GM18508 (cell line): ENCODE results near the gene HS6ST1.
"Not testable (repeated sequence)": the region's sequence is repeated elsewhere in the genome, so short reads cannot be mapped to it uniquely, and the experiment has no call there.

Experiments
- ATAC-seq: cut with Tn5 transposase; IDR thresholded peaks from one replicate; pipeline ENCODE4 v1.9.1; 2021; ENCODE audit warnings: moderate number of reproducible peaks; ENCODE audit not compliant: insufficient read depth, unreplicated experiment

Gene HS6ST1

GRCh38 chr2:128271597-128271910 is 47.1 kb downstream of the HS6ST1 start:
- no peak for ATAC-seq

DNA sequence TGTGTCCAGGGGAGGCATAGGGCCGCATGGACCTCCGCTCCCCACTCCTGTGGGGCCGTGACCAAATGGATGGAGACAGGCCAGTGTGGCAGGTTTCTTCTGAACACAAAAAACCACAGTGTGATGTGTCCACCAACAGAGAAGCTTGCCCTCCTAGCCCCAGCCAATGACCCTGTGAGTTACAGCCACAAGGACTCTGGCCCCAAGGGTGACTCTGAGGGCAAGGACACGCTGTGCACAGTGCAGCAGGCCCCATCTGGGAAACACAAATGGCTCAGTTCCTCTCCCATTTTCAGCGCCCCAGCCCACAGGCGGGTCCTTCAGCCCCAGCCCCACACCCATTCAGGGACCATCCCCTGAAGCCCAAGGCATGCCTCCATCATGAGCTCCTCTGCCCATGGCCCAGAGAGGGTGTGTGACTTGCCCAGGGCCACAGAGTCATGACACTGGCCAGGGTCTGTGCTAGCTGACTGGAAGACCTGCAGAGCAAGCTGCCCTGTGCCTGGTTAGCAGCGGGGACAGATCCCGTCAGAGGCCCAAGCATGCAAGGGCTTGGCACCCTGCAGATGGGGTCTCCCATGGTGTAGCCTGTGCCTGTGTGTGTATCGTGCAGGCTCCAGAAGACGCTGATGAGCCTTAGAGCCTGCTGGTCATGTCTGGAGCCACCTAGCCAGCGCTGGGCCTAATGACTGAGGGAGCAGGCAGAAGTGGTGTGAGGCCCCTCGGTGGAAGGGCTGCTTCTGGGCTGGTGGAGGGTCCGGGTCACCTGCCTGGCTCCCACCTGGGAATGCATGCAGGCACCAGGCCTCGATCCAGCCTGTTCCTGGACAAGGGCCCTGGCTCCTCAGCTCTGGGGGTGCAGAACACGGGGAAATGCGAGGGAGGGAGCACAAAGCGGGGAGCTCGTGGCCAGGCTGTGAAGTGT is 47.7 kb downstream of the HS6ST1 start:
- ATAC-seq: no peak

- no peak for ATAC-seq
Measured at GRCh38 chr2:128269990-128270671, 48.5 kb downstream of the HS6ST1 start.

DNA sequence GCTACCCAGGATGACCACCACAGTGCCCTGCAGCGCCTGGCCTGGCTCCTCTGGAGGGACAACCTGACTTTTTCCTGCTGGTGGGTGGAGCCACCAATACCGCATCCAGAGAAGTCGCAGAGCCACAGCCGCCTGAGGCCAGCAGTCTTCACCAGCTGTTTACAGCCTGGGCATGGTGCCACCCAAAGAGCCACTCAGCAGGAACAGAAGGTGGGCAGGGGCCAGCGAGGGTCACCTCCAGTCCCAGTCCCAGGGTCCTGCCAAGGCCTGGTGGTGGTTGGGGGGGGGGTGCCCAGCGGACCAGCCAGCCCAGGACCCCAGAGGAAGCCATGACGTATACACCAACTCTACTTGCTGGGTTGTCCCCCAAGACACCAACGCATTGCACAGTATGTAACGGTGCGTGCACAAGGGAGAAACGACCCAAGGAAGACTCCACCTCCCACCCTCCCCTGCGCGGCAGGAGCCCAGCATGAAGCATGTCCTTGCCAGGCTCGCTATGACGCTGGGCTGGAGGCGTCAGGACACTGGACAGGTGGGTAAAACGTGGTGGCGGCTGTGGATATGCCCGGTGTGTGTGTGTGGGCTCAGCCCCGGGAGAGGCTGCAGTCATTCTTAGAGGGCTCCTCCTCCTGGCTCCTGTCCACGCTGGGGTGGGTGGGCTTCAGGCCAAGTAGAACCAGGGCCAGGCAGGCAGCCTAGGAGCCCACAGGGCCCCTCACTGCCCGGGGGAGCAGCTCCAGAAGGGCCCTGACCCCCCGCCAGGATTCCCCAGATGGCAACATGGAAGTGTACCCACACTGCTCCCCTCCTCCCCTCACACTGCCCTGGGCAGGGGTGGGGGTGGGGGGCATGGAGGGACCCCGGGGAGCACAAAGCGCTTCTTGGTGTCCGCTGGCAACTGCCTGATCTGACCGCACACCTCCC is 49.3 kb downstream of the HS6ST1 start:
- no peak for ATAC-seq

GRCh38 chr2:128268611-128269010 is 50.1 kb downstream of the HS6ST1 start:
- not testable (repeated sequence) for ATAC-seq

GRCh38 chr2:128268145-128268544 is 50.5 kb downstream of the HS6ST1 start:
- ATAC-seq: not testable (repeated sequence)

DNA sequence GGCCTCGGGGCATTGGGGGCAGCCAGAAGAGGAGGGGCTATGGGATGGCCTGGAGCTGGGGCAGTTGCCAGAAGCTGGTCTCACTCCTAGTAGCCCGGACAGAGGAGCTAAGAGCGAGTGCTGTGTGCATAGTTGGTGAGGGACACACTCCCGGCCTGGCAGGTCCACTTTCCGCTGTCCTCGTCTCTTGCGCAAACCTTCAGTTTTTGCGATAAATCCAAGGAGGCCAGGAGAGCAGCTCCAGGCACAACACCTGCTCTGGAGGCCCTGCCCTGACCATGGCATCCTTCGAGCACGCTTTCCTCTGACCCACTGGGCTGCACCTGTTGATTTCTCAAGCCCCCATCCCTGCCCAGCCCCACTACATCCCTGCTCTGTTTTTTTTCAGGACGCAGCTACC is 51.0 kb downstream of the HS6ST1 start:
- not testable (repeated sequence) for ATAC-seq

GRCh38 chr2:128267197-128267596 is 51.5 kb downstream of the HS6ST1 start:
- not testable (repeated sequence) for ATAC-seq

DNA sequence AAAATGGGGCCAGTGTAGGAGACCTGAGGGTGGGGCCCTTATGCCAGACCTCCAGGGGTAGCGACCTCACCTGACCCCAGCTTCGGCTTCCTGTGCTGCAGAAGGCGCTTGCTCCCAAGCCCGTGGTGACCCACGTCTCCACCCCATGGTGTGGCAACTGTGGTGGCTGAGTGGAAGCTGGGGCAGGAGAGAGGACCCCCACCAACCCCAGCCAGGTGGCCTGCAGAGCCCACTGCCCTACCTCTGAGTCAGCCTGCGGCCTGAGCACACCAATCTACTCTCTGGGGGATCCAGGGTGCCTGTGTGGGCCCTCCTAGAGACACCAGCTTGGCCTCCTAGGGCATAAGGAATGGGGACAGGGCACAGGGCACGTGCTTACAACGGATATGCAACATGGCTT is 52.2 kb downstream of the HS6ST1 start:
- not testable (repeated sequence) for ATAC-seq

DNA sequence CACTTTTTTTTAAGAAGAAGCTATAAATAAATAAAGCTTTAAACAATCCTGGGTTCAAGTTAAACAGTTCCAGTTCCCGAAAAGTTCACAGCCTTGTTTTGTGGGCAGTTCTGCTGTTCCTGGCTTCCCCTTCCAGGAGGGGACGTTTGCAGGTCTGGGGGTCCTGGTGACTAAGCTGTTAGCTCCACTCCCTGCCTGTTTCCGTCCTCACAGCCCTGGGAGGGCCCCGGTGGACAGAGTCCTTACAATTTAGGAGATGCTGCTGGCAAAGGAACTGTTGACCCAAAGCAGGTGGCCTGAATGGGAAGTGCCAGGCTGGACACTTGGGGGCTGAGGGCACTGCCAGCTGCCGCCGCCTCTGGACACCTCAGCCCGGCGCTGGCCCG is 53.1 kb downstream of the HS6ST1 start:
- not testable (repeated sequence) for ATAC-seq

DNA sequence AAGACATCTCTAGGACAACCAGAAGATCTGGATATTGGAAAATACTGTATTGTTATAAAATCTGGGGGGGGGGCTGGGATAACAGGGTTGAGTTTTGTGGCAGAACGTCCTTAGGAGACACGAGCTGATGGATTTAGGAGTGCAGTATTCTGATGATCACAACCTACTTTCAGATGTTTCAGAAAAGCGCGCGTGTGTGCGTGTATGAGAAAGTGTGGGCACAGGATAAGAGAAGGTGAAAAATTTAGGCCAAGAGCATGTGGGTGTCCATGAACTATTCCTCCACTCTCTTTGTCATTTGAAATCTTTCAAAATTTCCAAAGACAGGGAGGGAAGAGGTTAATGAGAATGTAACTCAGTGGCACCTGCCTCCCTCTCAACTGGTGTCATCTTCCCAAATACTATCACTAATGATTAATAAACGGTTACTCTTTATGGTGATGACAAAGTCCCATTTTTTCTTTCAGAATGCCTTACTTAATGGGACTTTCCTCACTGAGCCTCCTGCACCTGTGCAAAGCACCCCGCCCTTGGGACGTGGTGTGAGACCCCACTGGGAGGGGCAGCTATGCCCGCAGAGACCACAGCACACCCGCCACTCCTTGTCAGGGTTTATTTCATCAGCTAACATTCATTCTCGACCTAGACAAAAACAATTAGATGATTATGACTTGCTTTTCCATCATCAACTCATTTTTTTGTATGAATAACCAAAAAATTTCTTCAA is 53.6 kb downstream of the HS6ST1 start:
- ATAC-seq: no peak

GRCh38 chr2:128263902-128264331 is 54.8 kb downstream of the HS6ST1 start:
- ATAC-seq: no peak

DNA sequence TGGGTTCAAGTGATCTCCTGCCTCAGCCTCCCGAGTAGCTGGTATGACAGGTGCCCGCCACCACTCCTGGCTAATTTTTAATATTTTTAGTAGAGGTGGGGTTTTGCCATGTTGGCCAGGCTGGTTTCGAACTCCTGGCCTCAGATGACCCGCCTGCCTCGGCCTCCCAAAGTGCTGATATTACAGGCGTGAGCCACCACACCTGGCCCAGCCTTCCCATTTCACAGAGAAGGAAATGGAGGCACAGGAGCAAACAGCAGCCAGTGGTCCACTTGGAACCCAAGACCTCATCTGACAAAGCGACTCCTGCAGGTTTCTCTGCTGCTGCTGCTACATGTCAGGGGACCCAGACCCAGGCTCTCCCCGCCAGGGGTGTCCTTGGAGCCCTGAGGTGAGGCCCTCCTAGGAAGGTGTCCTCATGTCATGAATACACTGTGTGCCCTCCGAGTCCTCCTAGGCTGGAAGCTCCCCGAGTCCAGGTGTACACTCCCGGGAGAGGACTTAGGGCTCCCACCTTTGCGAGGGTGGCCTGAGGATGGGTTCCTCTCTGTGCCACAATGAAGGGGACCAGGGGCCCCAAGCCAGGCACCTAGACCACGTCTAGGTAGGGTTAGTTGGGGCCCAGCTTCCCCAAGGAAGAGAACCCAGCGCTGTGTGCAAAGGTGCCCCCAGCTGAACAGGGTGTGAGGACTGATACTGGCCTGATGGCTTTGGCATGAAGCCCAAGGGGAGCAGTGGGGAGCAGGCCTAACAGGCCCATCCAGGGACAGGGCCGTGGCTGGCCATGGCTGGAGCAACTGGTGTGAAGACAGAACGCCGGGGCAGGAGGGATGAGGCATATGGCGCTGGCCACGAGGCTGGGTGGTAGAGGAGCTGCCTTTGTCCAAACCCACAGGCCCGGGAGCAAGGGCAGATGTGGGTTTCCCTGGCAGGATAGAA is 56.1 kb downstream of the HS6ST1 start:
- ATAC-seq: no peak

DNA sequence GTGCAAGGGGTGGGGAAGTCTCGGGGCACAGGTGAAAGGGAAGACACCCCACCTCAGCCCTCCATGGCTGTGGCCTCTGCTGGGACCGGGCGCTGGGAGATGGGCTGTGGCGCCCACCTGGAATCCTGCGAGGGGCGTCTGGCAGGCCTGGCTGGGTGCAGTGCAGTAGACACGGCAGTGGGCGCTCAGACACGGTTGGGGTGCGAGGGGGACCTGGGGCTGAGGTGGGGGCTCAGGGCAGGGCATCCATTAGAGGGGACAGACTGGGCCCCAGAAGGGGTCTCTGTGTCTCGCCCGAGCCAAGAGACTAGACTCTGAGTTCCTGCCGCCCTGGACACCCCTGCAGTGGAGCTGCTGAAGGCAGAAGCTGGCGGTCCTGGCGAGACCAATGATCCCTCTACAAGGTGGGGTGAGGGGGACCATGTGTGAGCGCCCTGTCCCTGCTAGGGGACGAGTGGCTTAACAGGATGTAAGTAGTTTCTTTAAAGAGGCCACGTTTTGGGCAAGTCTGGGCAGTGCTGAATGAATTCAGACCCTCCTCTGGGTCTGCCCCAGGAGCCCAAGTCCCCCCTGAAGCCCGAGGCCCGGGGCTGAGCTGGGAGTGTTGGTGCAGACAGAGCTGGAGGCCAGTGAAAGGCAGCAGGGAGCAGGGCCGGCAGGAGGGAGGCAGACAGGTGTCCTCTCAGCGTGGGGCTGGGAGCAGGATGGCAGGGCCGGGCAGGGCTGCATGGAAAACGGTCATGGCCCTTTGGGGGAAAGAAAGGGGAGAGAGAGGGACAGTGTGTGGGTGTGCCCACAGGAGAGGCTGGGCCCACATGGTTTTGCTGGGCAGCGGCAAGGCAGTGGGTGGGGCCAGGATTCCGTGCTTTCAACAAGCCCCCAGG is 57.2 kb downstream of the HS6ST1 start:
- no peak for ATAC-seq

DNA sequence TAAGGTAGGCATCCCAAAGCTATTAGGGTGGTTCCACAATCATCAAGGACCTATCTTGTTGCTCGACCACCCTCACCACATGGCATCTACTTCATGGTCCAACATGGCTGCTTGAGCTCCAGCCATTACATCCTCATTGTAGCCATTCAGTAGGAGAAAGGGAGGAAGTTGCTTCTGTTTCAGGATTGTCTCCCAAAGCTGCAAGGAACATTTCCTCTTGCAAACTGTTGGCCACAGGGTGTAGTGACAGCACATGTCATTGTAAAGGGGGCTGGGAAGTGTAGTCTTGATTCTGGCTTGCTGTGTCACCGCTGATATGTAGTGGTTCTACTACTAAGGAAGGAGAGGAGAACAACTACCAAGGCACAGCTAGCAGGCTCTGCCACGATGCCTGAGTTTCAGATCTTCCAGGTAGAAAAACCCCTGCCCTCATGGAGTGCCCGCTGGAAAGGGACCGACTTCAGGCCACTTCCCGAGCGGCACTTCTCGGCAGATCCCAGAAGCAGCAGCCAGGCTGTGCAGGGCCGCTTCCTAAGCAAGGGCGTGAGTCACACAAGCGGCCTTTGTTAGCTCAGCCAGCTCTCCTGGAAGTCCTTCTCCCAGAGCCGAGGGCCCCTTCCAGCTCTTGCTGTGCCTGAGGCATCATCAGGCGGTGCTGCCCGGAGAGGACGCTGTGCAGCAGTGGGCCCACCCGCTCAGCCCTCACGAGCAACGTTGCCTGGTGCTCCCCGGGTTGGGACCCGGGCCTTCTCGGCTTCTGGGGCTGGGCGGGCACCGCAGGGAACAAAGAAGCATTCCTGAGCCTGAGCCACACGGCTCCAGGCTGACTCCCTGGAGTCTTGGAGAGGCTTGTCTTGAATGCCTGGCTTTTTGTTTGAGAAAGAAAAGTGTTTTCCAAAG is 58.2 kb downstream of the HS6ST1 start:
- ATAC-seq: no peak

DNA sequence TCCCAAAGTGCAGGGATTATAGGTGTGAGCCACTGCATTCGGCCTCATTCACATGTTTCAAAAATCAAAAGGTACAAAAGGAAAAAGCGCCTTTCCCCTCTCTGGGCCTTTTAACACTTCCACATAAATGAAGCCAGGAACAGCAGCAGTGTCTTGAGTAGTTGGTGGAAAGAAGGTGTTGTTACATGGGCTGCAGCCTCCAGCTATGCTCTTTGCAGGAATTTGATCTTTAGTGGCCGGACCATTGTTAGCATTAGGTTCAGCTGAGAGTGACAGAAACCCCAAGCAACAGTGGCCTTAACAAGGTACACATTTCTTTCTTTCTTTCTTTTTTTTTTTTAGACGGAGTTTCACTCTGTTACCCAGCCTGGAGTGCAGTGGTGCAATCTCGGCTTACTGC is 59.1 kb downstream of the HS6ST1 start:
- no peak for ATAC-seq

- no peak for ATAC-seq
Measured at GRCh38 chr2:128258218-128258617, 60.5 kb downstream of the HS6ST1 start.
